NT2/D1 (cell line): Measurements from ENCODE around the gene RBMS1.

ENCODE experiments used
- SUZ12 ChIP-seq: IDR thresholded peaks from 2 replicates; pipeline ENCODE4 v1.6.1; 2011; ENCODE audit not compliant: insufficient read length, insufficient read depth; ENCODE audit errors: extremely low read depth
- YY1 ChIP-seq: IDR thresholded peaks from 2 replicates; pipeline ENCODE4 v1.6.1; 2011; ENCODE audit not compliant: insufficient read length, insufficient read depth
- ZNF274 ChIP-seq: IDR thresholded peaks from 2 replicates; pipeline ENCODE4 v1.6.1; 2011; ENCODE audit warnings: mild to moderate bottlenecking, low read depth, low read length

GRCh38 chr2:160465002-160465401 lies 28.6 kb downstream of the RBMS1 start:
- TF ChIP-seq ZNF274 (no peak), YY1 (no peak), SUZ12 (no peak)
